Vagina (tissue), 2 donors: Measurements from ENCODE around the gene CDK14.

Source experiments
- POLR2AphosphoS5 ChIP-seq, 2 donors: sonication (generic); formaldehyde crosslinking; IDR thresholded peaks; one replicate each; pipeline ENCODE4 v1.9.0; 2017; ENCODE audit warnings: antibody characterized with exemption in 2 of 2, mild to moderate bottlenecking in 2 of 2, low read depth in 1 of 2; ENCODE audit not compliant: insufficient read depth in 1 of 2
- TF ChIP-seq, protein P1 (sequence below), 3 experiments: fragments of 450-650 bp in 2 of 3; fragments of 200-600 bp in 1 of 3; sonication (generic) in 1 of 3; IDR thresholded peaks; one replicate each; pipeline ENCODE4 v1.5.1; 2017 to 2019; ENCODE audit warnings: antibody characterized with exemption in 3 of 3, mild to moderate bottlenecking in 2 of 3, moderate library complexity in 2 of 3

GRCh38 chr7:90728568-90728967 lies 132.4 kb downstream of the CDK14 start:
- TF ChIP-seq, protein P1, sequence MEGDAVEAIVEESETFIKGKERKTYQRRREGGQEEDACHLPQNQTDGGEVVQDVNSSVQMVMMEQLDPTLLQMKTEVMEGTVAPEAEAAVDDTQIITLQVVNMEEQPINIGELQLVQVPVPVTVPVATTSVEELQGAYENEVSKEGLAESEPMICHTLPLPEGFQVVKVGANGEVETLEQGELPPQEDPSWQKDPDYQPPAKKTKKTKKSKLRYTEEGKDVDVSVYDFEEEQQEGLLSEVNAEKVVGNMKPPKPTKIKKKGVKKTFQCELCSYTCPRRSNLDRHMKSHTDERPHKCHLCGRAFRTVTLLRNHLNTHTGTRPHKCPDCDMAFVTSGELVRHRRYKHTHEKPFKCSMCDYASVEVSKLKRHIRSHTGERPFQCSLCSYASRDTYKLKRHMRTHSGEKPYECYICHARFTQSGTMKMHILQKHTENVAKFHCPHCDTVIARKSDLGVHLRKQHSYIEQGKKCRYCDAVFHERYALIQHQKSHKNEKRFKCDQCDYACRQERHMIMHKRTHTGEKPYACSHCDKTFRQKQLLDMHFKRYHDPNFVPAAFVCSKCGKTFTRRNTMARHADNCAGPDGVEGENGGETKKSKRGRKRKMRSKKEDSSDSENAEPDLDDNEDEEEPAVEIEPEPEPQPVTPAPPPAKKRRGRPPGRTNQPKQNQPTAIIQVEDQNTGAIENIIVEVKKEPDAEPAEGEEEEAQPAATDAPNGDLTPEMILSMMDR (IDR thresholded peaks at IDR 0.05), result no peak
- TF ChIP-seq POLR2AphosphoS5 (IDR thresholded peaks at IDR 0.05; ENCODE audit: insufficient read depth in 1 of 2, low read depth in 1 of 2), result no peak
